DMS114 treated with DMSO at 0.1 percent for 48 hours (cell line): ENCODE measurements around the gene SERPINA6.
"Not testable (repeated sequence)": the region's sequence is repeated elsewhere in the genome, so short reads cannot be mapped to it uniquely, and the experiment has no call there.

Experiments used
- DNase-seq: peaks from one replicate; lab custom pipeline; 2025; ENCODE audit not compliant: unreplicated experiment; lab: John Stamatoyannopoulos, UW

SERPINA6 gene, protein sequence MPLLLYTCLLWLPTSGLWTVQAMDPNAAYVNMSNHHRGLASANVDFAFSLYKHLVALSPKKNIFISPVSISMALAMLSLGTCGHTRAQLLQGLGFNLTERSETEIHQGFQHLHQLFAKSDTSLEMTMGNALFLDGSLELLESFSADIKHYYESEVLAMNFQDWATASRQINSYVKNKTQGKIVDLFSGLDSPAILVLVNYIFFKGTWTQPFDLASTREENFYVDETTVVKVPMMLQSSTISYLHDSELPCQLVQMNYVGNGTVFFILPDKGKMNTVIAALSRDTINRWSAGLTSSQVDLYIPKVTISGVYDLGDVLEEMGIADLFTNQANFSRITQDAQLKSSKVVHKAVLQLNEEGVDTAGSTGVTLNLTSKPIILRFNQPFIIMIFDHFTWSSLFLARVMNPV

DNA sequence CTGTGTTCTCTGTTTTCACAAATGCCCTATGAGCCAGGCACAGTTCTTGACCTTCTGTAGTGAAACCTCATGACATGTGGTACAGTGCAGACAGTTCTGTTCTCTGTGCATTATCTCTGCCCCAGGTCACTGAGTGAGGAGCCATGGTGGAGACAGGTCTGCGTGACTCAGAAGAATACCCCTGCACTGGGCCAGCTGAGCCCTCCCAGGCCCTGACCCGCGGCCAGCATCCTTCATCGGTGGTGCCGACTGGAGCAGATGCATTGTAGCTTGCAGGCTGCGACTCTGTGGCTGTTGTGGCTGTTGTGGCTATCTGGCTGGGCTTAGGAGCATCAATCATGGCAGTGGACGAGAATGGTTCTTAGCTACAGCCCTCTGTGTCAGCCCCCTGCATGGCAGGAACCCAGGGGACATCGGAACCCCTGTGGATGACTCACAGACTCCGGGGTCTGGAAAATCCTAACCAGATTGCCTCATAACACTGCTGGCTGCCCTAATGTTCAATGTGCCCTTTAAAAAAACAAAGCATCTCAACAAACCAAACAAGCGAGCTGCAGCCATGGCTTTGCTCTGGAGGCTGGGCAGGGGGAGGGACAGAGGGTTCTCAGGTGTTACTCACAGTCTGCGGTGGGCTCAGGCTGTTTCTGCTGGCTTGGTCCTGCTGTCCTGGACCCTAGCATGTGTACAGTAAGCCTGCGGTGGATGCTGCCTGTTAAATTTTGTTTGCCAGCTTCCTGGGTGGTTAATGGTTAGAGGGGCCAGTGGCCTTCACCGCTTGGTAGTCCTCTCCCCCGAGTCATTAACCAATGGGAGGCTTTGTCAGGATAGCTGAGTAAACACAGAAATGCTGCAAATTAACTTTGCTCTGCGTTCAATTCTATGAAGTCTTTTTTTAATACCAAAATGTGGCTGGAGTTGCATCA, at the start of gene SERPINA6:
SERPINA6 (minus strand) TSS at position 689 of the 923 bp plus-strand sequence. CDS start 8,688 bp downstream, outside the sequence.
- no peak for DNase-seq

DNA sequence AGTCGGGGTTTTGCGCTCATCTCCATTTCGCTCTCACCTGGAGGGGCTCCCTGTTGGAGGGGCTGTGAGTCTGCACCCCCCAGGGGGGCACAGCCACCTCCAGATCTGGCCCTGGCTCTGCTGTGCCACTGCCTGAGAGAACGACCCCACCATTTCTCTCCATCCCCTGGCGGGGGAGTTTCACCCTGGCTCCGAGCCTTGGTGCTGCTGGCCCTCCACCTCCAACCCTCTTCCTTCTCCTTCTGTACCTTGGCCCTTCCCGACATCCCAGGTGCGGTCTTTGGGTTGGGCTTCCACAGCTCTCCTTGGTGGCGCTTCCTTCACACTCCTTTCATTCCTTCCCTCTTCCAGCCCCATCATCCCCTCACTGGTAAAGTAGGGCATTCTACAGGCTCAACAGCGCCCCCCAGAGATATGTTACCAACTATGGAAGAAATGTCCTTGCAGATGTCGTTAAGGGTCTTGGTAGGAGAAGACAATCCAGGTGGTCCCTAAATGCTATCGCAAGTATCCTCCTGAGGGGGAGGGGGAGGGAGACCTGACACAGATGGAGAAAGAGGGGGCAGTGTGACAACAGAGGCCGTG, 49.0 kb upstream of the SERPINA6 start:
- no peak for DNase-seq

DNA sequence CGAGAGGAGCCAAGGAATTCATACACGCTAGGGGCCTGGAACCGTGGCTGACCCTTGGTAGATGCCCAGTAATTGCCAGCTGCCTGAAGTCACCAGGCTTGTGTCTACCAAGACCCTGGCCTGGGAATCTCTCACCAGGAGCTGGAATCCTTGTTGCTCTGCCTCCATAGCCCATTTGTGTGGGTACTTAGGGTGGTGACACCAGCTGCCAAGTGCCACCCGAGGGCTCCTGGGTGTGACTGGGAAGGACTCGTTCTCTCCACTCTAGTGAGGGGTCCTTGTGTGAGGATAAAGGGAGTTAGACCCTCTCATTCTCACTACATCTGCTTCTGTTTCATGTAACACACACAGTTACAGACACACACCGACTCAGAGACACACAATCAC, 47.4 kb upstream of the SERPINA6 start:
- no peak for DNase-seq

DNA sequence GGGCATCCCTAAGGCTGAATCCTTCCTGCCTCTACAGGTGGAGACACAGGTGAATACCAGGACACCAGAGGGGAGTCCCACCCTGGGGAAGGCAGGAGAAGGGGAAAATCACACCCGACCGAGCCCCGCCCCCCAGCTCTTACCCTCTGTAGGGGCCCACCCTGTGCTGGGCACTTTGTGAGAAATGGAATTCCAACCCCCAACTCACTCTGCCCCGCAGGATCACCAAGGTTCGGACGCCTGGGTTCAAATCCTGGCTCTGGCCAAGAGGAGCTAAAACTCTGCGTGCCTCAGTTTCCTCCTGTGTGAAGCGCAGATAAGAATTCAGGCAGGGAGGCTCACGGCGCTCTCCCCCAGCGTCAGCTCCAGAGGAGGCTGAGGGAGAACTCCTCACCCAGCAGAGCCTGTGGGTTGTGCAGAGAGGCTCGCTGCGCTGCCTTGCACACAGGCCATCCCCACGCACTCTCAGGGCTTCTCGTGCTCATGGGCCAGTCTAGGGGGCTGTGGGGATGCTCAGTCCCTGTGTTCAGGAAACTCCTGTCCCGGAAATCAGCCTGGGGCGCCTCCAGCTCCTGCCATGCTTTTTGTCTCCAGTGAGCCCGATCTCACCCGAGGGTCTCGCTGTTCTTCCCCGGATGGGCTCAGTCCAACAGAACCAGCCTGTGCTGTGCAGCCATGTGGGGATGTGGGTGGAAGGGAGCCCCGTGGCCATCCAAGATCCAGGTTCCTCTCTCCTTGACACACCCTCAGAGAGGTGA, 46.8 kb upstream of the SERPINA6 start:
- DNase-seq: not testable (repeated sequence)

DNA sequence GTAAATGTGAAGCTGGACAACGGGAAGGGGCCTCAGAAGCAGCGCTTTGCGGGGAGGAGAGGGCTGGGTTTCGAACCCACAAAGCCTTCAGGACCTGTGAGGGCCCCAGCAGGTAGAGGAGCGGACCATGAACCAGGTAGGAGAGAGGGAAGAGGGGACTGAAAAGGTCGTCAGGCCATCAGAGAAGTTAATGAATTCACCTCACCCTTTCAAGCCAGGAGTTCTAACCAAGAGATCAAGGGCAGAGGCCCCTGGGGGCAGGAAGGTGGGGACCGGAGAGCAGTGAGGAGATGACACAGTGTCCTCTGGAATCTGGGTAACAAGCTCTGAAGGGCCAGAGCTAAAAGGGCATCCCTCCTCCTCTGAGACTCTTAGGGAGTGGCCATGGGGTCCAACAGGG, 45.8 kb upstream of the SERPINA6 start:
- no peak for DNase-seq

DNA sequence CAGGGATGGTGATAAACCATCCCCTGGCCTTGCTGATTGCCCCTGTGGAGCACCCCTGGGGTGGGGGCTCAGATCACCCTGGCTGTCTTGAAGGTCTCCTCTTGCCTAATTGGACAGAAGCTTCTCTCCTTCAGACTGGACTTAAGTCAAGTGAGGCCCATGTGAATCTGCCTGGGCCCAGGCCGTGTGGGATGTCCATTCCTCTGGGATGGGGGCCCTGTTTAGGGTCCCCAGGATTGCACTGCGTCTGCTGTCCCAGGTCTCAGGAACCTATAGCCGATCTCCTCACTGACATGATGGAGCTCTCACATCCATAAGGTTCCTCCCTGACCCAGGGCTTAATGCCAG, 45.1 kb upstream of the SERPINA6 start:
- DNase-seq: no peak

DNA sequence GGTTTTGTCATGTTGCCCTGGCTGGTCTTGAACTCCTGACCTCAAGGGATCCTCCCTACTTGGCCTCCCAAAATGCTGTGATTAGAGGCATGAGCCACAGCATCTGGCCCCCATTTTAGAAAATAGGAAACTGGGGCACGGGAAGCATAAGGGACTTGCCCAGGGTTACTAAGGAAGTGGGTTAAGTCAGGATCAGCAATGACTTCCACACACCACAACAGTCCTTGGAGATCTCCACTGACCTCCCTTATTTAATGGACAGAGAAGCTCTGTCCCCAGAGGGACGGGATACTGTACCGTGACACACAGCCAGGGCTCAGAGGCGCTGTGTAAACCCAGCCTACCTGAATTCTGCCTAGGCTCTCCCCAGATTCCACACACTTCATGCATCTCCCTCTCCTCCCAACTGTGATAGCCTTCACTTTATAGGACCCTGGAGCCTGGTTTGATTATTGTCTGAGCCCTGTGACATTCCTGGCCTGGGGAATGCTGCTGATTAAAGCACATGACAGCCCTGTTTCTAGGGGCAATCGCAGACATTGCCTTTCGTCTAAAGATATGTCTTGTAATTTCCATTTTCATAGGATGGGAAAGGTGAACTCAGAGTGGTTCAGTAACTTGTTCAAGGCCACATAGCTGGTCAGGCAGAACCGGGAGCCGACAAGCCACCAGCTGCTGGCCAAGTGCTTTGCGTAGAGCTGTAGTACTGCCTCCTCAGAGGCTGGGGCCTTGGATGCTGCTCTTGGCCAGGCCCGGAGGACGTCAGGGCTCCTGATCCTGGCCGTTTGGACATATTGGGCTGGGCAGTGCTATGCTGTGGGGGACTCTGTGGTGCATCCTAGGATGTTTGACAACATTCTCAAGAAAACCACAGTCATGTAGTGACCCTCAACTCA, 44.5 kb upstream of the SERPINA6 start:
- DNase-seq: no peak

DNA sequence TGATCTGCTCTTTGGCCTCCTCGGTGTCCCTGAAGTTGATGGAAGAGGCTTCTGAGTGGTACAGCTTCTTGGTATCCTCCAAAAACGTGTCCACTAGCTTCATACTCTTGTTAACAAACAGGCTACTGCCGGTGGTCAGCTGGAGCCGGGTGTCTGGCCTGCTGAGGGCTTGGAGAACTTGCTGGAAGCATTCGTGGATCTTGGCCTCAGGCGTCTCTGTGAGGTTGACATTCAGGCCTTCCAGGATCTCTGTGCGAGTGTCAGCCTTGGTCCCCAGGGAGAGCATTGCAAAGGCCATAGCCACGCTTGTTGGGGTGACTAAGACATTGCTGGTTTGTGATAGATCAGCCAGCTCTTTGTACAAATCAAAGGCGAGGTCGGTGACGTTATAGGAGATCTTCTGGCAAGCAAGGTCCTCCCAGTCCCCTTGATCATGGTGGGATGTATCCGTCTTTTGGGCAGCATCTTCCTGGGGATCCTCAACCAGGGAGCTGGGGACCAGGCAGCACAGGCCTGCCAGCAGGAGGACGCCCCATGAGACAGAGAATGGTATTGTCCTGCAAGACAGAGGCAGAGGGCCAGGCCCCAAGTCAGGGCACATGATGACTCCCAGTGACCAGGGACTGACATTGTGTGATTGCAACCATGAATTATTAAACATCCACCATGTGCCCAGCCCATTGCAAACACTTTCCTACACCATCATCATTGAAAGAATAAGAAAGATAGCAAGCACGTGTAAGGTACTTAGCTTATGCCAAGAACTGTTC, 43.2 kb upstream of the SERPINA6 start, which contains the start of gene SERPINA2:
SERPINA2 (minus strand) TSS at position 553 of the 770 bp plus-strand sequence.
- no peak for DNase-seq

DNA sequence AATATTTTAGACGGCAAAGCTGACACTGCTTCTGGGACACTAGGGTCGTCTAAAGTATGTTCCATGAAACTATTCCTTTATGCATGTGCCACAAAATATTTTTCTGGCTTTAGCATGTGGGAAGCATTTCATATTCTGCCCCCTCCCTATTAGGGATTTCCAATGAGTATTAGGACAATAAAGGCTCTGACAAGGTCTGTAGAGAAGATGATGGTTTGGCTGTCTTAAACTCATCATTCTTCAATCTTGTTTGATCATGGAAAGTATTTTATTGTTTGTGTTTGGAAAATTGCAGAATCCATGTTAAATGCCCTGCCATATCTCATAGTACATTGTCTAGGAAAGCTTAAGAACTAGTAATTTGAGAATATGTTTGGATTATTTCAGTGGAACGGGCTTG, 42.5 kb upstream of the SERPINA6 start:
- no peak for DNase-seq

DNA sequence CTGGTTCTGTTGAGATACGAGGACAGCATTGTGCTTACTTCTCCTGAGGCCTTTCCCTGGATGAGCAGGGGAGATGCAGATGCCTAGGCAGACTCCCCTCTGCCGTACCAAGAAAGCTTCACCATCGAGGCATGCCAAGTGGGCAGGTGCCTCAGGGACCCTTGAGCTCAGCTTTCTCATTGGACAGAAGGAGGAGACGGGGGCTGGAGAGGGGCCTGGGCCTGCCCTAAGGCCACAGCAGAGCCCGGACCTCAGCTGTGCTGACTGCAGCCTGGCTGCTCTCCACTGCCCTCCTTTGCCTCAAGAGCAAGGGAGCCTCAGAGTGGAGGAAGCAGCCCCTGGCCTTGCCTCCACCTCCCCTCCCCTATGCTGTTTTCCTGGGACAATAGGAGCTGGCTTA, 41.8 kb upstream of the SERPINA6 start:
- DNase-seq: no peak

DNA sequence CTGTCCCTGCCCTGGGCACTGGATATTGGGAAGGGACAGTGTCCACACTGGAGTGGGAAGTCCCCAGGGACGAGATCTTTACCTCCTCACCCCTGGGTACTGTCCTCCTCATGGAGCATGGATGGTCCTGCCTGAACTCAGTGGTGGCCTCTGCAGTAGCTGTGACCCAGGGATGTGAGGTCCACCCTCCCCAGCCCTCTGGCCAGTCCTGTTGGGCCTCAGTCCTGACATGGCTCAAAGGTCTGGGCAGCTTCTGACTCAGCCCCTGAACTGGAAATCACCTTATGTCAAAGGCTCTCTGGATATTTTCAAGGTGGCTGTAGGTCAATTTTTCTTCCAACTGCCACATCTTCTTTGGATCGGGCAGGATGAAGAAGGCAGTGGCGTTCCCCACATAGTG, 40.9 kb upstream of the SERPINA6 start:
- DNase-seq: no peak

DNA sequence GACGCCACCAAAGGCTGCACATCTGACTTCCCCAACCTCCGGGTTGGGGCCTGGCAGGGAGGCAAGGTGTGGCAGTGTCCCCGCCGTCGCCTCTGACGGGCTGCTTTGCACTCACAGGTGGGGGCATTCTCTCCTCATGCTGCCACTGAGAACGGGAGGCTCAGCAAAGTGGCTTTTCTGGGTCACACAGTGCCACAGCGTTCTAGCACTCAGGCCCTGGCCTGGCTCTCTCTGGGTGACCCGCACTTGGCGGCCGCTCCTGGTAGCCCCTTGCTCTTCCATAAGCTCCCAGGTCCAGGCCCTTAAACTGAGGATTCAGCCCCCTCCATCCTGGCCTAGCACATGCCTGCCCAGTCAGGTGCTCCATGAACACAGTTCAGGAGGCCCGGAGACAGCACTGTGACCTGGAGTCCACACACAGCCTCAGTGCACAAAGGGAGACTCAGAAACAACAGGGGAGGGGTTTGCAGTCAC, 40.1 kb upstream of the SERPINA6 start:
- no peak for DNase-seq

DNA sequence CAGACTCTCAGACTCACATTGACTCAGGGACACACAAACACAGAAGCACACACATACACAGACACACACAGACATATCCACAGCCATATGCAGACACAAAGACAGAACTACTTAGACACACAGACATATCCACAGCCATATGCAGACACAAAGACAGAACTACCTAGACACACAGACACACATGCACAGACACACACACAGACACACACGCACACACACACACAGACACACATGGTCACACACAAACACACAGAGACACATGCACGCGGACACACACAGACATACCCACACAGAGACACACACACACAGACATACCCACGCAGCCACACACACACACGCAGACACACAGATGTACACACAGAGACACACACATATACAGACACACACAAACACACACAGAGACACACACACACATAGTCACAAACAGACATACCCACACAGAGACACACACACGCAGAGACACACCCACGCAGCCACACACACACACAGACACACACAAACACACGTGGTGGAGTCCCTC, 39.5 kb upstream of the SERPINA6 start:
- DNase-seq: no peak

DNA sequence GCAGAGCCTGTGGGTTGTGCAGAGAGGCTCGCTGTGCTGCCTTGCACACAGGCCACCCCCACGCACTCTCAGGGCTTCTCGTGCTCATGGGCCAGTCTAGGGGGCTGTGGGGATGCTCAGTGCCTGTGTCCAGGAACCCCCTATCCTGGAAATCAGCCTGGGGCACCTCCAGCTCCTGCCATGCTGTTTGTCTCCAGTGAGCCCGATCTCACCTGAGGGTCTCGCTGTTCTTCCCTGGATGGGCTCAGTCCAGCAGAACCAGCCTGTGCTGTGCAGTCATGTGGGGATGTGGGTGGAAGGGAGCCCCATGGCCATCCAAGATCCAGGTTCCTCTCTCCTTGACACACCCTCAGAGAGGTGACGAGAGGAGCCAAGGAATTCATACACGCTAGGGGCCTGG, 38.5 kb upstream of the SERPINA6 start:
- no peak for DNase-seq

DNA sequence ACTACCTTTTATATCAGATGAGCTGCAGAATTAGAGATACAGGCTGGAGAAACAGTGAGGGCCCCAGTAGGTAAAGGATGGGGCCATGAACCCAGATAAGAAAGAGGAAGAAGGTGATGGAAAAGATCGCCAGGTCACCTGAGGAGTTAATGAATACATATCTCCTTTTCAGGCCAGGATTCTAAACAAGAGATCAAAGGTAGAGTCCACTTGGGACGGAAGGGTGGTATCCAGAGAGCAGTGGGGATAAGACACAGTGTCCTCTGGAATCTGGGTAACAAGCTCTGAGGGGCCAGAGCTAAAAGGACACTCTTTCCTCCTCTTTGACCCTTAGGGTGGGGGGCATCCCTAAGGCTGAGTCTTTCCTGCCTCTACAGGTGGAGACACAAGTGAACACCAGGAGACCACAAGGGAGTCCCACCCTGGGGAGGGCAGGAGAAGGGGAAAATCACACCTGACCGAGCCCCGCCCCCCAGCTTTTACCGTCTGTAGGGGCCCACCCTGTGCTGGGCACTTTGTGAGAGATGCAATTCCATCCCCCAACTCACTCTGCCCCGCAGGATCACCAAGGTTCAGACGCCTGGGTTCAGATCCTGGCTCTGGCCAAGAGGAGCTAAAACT, 37.9 kb upstream of the SERPINA6 start:
- no peak for DNase-seq

DNA sequence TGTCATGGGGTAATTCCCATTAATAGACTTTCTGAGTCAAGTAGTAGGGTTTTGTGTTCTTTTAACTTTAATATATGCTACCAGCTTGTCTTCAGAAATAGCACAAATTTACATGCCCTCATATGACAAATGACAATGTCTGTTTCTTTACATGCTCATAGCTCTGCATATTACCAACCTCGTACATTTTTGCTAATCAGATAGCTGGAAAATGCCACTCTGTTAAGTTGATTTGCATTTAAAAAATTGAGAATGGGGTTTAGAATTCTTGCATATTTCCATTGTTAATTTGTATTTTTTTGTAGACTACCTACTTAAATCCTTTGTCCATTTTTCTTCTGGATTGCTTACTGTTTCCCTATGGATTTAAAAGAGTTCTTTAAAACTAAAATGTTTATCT, 34.0 kb upstream of the SERPINA6 start:
- DNase-seq: no peak

DNA sequence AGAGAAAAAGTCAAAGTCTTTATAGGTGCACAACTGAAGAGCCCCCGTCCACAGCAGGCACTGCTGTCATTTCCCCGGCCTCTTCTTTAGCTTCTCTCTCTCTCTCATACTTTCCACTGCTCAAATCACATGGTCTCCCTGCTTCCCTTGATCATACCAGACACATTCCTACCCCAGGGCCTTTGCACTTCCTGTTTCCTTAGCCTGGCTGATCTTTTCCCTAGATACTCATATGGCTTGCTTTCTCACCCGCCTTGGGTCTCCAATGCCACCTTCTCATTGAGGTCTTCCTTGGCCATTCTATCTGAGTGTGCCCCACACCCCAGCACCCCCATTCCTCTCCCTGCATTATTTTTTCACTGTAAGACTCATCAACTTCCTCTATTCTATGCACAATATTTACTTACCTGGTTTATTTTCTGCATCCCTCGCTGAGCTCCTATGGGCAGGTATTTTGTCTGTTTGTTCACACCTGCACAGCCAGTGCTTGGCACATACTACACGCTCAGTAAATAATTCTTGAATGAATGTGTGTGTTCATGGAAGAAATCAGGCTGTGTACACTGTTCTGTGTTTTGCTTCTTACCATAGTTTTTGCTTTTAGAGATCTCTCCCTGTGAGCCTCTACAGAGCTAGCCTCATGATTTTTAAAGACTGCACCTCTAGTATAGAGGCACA, 33.4 kb upstream of the SERPINA6 start:
- DNase-seq: no peak
